Loucy (cell line): ENCODE measurements around the gene BORCS6.

ENCODE experiments used
- CTCF ChIP-seq: fragments of 200-600 bp; sonication (generic); conservative IDR thresholded peaks from 2 replicates; pipeline ENCODE4 v1.5.1; 2014; ENCODE audit warnings: mild to moderate bottlenecking, antibody characterized with exemption, low read length
- EZH2phosphoT487 ChIP-seq: fragments of 200-600 bp; IDR thresholded peaks from 2 replicates; pipeline ENCODE4 v1.6.1; 2018; ENCODE audit warnings: antibody characterized with exemption, mild to moderate bottlenecking, moderate library complexity, borderline replicate concordance

GRCh38 chr17:8155996-8156245 is 34.1 kb downstream of the BORCS6 start:
- TF ChIP-seq CTCF (no peak), EZH2phosphoT487 (no peak)
